DMS 273 (cell line): ENCODE measurements around the gene C1orf35.
A peak's percentile ranks its signal among the peaks of the same experiment; 100 is the strongest.
"Not testable (repeated sequence)": the region's sequence is repeated elsewhere in the genome, so short reads cannot be mapped to it uniquely, and the experiment has no call there.

Experiments
- DNase-seq: peaks from one replicate; lab custom pipeline; 2025; ENCODE audit not compliant: unreplicated experiment; lab: John Stamatoyannopoulos, UW

Gene C1orf35

DNA sequence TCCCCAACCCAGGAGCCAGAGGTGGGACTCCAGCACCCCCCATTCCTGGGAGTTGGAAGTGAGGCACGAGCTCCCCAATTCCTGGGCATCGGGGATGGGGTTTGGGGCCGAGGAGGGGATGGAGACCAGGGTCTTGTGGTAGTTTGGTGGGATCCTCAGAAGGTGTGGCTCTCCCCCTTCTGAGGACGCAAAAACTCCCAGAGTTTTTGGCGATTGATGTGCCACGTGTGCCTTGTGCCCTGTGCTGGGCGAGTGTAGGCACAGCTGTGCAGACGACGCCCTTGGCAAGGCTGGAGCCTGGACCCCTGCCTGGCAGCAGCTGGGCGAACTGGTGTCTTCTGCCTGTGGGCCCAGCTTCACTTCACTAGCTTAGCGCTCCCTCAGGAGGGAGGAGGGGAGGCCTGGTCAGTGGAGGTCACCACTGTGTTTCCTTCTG, 39.6 kb upstream of the C1orf35 start:
- DNase-seq: peak; percentile 69

DNA sequence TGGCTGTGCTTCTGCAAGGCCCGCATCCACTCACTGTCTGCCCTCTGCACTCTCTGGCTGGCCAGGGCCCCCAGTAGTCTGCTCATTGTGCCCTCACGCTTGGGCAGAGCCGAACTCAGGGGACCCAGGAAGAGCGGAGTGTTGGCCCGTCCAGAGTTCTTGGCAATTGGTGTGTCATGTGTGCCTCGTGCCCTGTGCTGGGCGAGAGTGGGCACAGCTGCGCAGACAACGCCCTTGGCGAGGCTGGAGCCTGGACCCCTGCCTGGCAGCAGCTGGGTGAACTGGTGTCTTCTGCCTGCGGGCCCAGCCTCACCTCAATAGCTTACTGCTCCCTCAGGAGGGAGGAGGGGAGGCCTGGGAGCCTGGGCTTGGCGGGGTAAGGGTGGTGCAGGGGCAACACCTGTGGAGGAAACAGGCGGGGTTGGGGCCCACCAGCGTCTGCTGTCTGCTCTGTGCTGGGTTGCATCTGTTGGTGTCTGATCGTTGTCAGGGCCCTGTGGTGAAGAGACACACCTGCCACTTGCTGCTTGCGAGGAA, 39.1 kb upstream of the C1orf35 start:
- DNase-seq: no peak

DNA sequence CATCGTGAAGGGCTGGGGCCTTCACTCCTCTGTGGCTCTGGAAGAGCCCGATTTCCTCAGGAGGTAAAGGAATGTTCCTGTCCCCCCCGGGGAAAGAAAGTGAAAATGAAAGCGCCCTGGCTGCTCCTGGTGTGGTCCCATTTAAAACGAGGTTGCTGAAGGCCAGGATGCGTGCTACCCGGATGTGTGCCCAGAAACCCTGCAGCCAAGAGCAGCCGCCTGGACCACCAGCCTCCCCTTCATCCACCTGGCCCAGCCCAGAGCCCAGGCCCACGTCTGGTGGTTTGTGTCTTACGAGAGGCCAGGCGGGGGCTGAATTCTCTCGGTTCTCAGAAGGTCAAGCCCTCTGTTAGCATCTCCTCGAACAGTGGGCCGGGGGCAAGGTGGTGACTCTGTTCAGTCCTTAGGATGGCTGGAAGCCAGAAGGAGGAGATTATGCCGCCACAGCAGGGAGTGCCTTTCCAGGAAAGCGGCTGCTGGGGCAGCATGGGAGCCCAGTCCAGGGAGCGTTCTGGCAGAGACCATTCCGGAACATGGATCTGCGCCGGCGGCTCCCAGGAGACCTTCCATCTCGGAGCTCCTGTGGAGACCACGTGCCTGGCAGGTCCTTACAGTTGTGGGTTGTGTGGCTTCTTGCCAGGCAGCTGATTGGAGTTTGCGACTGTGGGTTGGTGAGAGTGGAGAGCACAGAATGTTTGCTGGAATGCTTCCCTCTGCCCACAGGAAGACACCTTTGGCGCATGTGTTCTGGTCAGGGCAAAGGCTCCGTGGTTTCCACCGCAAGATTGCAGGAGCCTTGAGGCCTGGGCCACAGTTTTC, 38.3 kb upstream of the C1orf35 start:
- peak; percentile 56 for DNase-seq

DNA sequence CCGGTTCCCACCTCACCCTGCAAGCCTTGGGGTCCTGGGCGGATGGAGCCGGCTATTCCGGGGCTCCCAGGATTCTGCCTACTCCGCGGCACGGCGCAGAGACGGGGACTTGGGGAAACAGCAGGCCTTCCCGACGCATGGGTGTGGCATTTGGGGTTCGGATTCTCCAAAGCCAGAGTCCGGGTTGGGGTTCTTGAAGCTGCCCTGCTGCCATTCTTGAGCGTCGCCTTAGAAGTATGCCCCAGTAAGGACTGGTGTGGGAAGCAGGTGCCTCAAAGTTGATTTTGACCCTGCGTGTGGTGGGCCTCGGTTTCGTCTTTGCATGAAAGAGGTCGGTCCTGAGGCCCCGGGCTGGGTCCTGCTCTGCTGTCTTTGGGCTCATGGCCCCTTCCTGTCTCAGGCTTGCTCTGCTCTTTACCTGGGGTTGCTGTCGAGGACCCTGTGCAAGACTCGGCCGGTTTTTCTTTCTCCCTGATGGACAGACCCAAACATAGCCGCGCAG, 37.6 kb upstream of the C1orf35 start:
- DNase-seq: no peak

DNA sequence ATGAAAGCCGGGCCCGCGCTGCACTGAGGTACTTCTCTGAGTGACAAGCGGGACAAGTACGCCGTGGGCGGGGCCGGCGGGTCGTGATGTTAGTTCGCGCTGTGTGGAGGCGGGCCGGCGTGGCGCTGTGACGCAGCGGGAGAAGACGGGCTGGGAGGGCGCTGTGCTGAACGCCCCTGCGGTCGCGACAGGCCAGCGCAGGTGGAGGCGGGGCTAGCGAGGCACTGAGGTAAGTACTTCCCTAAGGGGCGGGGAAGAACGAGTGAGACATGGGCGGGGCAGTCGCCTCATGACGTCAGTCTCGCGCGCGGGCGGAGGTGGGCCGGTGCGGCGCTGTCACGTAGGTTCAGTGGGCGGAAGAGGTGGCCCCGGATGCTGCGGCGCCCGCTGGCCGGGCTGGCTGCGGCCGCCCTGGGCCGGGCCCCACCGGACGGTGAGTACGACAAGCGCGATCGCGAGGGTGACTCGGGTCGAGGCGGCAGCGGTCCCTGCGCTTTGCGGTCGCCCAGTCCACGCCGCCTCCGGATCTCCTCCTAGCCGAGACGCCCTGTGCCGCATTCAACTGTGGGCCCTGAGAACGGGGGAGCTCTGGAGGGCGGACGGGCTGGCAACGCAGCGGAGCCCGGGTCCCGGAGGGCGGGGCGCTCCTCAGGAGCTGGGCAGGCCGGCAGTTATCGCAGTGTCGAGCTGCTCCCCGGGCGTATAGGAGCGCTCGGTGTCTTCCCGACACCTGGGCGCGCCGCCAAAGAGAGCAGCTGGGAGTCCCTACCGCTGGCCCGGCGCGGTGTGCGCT, 37.0 kb upstream of the C1orf35 start, which contains the start of gene GUK1:
GUK1 (plus strand) TSS at position 349 of the 793 bp plus-strand sequence; CDS start at position 373, 24 bp downstream.
- DNase-seq: peak; percentile 100

DNA sequence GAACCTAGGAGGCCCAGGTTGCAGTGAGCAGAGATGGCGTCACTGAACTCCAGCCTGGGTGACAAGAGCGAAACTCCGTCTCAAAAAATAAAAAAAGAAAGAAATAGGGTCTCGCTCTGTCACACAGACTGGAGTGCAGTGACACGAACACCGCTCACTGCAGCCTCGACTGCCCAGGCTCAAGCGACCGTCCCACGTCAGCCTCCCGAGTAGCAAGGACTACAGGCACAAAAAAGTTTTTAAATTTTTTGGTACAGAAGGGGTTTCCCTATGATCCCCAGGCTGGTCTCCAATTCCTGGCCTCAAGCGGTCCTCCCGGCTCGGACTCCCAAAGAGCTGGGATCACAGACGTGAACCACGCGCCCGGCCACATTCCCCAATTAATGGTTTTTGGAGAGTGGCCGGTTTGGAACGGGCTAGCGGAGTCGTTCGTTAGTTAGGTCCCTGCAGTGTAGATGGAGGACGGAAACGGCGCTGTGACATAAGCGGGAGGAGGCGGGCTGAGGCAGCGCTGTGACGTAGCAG, 36.3 kb upstream of the C1orf35 start:
- no peak for DNase-seq

DNA sequence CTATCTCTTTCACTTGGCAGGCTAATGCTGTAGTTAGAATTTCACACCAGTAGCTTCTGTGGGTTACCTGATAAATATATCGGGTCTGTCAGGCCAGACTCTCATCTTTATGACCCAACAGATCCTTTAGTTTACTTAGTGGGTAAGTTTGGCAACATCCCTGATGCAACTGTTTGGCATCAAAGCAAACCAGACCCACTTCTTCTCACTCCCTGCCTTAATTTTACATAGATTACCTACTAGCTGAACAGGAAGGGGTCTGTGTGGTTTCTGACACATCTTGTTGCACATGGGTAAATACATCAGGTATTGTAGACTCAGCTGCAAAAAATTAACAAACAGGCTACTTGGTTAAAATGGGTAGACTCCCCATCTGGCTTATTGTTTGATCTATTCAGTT, 33.8 kb upstream of the C1orf35 start:
- DNase-seq: no peak

DNA sequence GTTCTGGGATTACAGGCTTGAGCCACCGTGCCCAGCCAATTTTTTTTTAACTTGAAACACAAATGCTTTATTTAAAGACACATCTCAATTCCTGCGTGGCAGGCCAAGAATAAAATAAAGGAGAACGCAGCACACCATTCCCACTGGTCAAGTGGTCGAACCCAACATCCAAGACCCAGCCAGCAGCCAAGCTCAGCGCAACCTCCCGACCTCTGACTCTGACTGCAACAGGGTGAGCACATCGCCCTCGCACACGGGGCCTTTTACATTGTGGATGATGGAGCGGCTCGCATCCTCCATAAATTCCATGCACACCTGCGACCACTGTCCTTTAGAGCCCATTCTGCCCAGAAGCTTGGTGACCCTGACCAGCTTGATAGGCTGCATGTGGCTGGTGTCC, 31.5 kb upstream of the C1orf35 start:
- DNase-seq: no peak

DNA sequence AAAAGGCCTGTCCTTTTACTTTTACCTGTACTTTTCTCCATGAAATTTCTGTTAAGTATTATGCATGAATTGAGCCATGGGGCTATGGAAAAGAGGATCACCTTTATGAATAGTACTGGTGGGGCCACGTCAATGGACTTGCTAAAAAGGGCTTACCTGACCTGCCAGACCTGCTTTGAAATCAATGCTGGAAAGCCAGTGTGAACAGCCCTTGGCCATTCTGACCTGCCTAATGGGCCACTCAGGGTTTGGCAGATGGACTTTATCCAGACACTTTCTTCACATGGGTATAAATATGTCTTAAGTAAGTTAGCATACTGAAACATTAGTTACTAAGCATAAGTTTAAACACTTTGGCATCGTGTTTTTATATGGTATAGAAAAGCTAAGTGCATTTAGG, 28.6 kb upstream of the C1orf35 start:
- no peak for DNase-seq

DNA sequence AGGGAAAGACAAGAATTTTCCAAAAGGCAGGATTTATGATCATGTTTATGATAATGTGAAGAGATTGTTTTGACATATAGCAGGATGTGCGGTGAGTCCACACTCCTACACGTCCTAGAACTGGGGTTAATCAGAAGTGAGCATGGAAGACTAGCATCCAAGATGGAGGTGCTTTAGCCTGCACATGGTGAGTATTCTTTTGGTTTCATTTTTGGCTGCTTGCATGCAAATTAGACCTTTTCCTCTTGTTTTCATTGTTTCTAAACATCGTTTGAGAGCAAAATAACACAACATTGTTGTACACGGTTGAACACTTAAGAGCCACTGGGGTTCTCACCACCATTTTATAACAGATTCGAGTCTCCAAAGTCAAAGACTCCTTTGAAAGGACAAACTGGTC, 22.1 kb upstream of the C1orf35 start:
- no peak for DNase-seq

DNA sequence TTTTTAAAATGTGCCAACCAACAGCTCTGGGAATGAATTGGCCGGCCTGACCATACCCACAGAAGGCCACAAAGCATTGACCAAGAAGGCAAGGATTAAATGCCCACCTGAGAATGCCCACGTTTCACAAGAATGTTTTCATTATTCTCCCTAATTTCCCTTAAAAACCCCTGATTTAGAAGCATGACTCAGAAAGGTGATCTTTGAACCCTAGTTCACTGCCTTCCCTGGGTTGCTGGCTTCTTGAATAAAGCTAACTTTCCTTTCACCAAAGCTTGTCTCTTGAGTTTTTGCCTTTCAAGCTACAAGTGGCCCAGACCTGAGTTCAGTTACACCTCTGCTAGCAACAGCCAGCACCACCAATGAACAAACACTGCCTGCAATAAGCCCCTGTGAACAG, 20.4 kb upstream of the C1orf35 start:
- DNase-seq: no peak

DNA sequence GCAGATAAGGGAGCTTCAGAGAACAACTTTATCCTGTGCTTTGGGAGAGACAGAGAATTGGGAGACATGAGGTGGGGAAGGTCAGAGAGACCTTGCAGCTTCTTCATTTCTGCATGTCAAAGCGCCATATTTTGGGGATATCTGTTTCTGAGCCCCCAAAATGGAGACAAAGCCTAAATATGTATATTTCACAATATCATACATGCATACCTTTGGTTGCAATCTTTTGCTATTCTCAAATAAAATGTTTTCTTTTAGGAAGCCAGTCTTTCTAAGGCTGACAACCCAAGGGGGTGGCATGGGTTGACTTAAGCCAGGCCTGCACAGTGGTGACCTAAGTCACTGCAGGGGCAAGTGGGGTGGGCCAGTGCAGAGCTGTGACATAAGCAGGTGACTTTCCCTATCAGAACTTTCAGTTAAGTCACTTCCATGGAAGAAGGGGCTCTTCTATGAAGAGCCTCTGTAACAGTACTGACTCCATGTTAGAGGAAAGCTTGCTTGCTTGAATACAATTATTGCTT, 19.9 kb upstream of the C1orf35 start:
- DNase-seq: no peak

DNA sequence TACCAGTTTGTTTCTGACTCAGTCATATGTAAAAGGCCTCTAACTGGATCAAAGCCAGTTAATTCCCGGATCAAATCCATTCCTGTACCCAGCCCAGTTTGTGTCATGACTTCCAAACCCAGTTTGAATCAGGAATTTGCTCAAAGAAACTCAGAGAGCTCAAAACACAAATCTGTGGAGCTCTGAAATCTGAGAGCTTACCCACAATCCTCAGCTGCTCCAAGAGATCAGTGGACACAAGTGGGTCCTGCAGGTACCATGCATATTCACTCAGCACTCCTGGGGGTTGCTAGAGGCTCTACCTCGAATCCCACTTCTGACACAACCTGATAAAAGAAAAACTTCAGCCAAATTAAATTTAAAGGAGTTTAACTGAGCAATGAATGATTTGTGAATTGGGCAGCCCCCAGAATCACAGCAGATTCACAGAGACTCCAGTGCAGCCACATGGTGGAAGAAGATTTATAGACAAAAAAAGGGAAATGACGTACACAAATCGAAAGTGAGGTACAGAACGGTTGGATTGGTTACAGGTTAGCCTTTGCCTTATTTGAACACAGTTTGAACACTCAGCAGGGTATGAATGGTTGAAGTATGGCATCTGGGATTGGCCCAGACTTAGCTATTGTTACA, 17.8 kb upstream of the C1orf35 start:
- no peak for DNase-seq

DNA sequence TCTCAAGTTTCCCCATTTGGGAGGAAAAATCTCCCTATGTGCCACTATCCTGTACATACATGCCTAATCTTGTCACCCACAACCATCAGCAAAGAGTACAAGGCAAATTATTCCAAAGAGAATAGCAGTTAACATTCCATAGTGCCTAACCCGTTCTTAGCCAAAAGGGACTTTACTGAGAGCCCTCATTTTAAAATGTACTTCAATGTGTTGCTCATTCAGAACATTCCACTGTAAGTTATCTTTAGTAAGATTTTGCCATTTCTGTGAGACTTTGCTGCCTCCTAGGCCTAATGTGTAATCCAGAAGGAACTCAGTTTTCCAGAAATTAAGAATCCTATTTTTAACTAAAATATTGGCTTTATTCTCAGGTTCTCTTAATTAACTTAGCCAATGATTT, 17.2 kb upstream of the C1orf35 start:
- no peak for DNase-seq

DNA sequence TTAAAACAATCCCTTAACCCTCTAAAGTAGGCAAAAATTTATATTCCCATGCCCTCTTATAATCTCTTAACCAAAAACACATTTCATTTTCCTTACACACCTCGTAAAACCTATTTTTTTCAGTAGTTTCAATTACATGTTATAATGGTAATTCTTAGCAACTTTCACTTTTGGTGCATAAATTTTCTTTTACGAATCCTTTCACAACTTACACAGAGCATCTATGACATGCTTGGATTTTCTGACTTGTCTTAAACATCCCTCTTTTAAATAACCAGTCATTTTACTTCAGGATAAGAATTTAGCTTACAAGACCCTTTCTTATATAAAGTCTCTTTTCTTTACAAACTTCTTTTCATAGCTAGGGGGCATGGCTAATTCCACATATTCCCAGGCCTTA, 14.9 kb upstream of the C1orf35 start:
- DNase-seq: peak; percentile 50

DNA sequence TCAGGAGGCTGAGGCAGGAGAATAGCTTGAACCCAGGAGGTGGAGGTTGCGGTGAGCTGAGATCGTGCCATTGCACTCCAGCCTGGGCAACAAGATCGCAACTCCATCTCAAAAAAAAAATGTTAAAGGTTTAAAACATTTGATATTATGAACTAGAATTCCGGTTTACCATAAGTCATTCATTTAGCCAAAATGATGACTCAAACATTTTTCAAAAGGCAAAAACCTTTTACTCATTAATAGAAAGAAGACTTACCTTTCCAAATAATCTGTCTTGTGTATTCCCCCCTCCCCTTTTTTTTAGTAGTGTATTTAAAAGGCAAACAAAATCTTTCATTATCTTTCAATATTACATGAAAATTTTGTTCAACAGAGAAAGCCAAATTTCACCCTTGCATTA, 14.2 kb upstream of the C1orf35 start:
- DNase-seq: no peak

DNA sequence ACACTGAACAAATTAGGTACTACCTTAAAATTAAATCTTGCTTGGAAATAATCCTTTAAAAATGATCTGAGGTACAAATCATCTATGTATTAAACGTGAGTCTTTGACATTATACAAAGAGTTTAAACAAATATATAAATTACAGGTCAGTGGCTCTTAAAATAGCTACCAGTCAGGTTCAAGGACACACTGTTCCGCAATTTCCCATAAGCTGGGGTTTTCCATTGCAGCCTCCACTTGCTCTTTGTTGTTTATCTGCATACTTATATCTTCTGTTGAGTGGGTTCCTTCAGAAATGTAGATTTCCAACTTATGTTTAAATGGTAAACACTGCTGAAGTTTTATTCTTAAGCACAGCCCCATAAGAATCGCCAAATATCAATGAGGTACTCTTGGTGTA, 11.7 kb upstream of the C1orf35 start:
- DNase-seq: no peak

DNA sequence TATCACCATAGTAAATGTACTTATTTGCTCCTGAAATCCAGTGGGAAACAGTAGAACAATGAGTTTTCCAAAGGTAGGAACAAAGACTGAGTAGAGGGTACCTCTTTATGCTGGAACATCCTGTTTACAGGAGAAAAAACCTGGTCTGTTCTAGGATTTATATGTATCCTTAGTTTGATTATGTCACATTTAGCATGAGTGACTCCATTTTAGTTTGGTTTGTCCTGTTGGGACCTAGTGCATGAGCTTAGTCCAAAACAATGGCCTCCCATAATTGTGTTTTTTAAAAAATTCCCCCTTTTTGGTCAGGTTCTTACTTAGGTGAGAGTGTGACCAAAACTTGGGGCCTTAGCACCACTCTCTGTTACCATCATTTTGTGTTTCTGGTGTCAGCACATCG, 9.5 kb upstream of the C1orf35 start:
- no peak for DNase-seq

DNA sequence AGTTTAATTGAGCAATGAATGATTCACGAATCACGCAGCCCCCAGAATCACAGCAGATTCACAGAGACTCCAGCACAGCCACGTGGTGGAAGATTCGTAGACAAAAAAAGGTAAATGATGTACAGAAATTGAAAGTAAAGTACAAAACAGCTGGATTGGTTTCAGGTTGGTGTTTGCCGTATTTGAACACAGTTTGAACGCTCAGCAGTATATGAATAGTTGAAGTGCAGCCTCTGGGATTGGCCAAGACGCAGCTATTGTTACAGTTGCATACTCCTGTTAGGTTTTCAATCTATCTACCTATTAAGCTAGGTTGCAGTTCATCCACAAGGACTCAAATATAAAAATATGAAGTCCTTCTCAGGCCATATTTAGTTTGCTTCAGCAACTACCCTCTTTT, 9.0 kb upstream of the C1orf35 start:
- no peak for DNase-seq

DNA sequence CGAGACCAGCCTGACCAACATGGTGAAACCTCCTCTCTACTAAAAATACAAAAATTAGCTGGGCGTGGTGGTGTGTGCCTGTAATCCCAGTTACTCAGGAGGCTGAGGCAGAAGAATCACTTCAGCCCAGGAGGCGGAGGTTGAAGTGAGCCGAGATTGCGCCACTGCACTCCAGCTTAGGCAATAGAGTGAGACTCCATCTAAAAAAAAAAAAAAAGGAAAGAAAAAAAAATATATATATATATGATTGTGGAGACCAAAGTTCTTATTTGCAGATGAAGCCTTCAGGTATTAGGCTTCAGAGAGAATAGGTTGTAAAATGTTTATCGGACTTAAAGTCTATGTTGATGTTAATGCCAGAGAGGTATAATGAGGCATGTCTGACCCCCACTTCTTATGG, 8.2 kb upstream of the C1orf35 start:
- DNase-seq: not testable (repeated sequence)

DNA sequence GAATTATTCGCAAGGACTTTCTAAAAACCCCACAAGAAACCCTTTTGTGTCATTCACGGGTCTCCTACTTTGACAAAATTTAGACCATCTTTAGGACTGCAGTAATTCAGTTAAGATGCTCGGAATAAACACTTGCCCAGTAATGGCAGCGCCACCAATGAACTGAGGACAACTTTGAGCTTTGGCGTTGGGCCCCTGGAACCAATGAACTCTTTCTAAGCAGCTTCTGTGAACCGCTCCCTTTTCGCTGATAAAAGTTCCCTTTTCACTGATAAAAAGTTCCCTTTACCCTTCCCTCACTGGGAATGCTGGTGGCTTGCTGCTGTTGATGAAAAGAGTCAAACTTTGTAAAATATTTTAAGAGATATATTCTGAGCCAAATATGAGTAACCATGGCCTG, 7.4 kb upstream of the C1orf35 start:
- no peak for DNase-seq
